ENCODE measurements around the gene PLEKHS1.
"Not testable (repeated sequence)": the region's sequence is repeated elsewhere in the genome, so short reads cannot be mapped to it uniquely, and the experiment has no call there.

PLEKHS1 gene

GRCh38 chr10:113762083-113762482 lies 10.6 kb downstream of the PLEKHS1 start:
- CTCF ChIA-PET, result no interaction called here
- DNase-seq (ENCODE audit: low spot score), result no peak

GRCh38 chr10:113764582-113764981 lies 13.1 kb downstream of the PLEKHS1 start:
- ChIA-PET POLR2A (ENCODE audit: low non-redundant PET) (no interaction called here), CTCF (interaction anchor here (0.6 kb wide), 1 partner anchor 785 kb away, joined by 3 read pairs; no protein-coding TSS in a partner anchor)
- no peak for DNase-seq (ENCODE audit: low spot score)
- TF ChIP-seq, protein P1, sequence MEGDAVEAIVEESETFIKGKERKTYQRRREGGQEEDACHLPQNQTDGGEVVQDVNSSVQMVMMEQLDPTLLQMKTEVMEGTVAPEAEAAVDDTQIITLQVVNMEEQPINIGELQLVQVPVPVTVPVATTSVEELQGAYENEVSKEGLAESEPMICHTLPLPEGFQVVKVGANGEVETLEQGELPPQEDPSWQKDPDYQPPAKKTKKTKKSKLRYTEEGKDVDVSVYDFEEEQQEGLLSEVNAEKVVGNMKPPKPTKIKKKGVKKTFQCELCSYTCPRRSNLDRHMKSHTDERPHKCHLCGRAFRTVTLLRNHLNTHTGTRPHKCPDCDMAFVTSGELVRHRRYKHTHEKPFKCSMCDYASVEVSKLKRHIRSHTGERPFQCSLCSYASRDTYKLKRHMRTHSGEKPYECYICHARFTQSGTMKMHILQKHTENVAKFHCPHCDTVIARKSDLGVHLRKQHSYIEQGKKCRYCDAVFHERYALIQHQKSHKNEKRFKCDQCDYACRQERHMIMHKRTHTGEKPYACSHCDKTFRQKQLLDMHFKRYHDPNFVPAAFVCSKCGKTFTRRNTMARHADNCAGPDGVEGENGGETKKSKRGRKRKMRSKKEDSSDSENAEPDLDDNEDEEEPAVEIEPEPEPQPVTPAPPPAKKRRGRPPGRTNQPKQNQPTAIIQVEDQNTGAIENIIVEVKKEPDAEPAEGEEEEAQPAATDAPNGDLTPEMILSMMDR (conservative IDR thresholded peaks at IDR 0.05; ENCODE audit: low read depth), result no peak
- H3K27ac ChIP-seq, result no peak overlapping the region

More at GRCh38 chr10:113762083-113762482, 10.6 kb downstream of the PLEKHS1 start:
- POLR2A ChIA-PET (ENCODE audit: low non-redundant PET), result no interaction called here
- TF ChIP-seq, protein P1 (conservative IDR thresholded peaks at IDR 0.05; ENCODE audit: low read depth), result no peak
- H3K27ac ChIP-seq, result no peak overlapping the region

DNA sequence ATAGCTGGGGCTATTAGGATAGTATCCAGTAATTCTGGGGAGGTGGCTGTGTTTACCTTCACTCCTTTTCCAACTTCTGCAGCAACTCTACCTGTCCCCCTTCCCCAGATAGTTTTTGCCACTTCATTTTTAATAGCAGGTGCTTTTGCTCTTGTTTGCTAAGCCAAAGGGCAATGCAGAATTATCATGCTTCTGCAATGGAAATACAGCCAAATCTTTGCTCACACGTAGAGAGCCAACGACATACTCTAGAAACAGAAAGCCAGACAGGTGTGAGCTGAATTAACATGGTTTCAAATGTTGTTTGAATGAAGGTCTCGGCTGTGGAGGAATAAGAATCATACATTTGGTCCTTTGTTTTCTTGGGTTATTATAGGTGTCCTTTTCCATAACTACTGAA lies 14.4 kb downstream of the PLEKHS1 start:
- no peak overlapping the region for H3K27ac ChIP-seq
- no peak for DNase-seq (ENCODE audit: low spot score)
- TF ChIP-seq, protein P1 (conservative IDR thresholded peaks at IDR 0.05; ENCODE audit: low read depth), result no peak
- ChIA-PET POLR2A (ENCODE audit: low non-redundant PET) (no interaction called here), CTCF (interaction anchor here (0.7 kb wide), 1 partner anchor 104 kb away, joined by 4 read pairs; no protein-coding TSS in a partner anchor)

GRCh38 chr10:113767222-113767621 lies 15.7 kb downstream of the PLEKHS1 start:
- CTCF ChIA-PET, result no interaction called here
- POLR2A ChIA-PET (ENCODE audit: low non-redundant PET), result no interaction called here
- TF ChIP-seq, protein P1 (conservative IDR thresholded peaks at IDR 0.05; ENCODE audit: low read depth), result no peak
- H3K27ac ChIP-seq, result no peak overlapping the region
- no peak for DNase-seq (ENCODE audit: low spot score)

DNA sequence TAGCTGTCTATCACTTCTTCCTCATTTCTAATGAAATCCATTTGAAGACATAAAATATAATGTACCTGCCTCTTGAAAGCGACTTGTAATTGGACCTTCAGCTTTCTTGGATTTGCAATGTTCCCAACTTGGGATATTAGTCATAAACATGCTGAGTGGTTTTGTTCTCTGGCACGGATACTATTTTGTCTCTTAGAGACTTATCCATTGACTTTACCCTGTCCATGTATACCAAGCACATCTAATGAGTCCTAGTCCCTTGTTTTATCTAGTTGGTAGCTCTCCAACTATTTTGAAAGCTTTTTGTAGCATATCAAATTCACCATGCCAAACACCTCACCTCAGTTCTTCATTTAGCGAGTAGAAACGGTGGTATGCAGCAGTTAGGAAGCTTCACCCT lies 18.9 kb downstream of the PLEKHS1 start:
- ChIA-PET POLR2A (ENCODE audit: low non-redundant PET) (no interaction called here), CTCF (interaction anchor here (0.8 to 1.1 kb wide), 3 partner anchors 35 to 296 kb away, joined by 3 read pairs; no protein-coding TSS in a partner anchor)
- no peak overlapping the region for H3K27ac ChIP-seq
- DNase-seq (ENCODE audit: low spot score), result no peak
- TF ChIP-seq, protein P1 (conservative IDR thresholded peaks at IDR 0.05; ENCODE audit: low read depth), result no peak

GRCh38 chr10:113771131-113771530 lies 19.6 kb downstream of the PLEKHS1 start:
- POLR2A ChIA-PET (ENCODE audit: low non-redundant PET); H3K27ac ChIP-seq; DNase-seq (ENCODE audit: low spot score): not testable (repeated sequence)
- CTCF ChIA-PET, result interaction anchor here (1.1 kb wide), 1 partner anchor 295 kb away, joined by 3 read pairs; no protein-coding TSS in a partner anchor

DNA sequence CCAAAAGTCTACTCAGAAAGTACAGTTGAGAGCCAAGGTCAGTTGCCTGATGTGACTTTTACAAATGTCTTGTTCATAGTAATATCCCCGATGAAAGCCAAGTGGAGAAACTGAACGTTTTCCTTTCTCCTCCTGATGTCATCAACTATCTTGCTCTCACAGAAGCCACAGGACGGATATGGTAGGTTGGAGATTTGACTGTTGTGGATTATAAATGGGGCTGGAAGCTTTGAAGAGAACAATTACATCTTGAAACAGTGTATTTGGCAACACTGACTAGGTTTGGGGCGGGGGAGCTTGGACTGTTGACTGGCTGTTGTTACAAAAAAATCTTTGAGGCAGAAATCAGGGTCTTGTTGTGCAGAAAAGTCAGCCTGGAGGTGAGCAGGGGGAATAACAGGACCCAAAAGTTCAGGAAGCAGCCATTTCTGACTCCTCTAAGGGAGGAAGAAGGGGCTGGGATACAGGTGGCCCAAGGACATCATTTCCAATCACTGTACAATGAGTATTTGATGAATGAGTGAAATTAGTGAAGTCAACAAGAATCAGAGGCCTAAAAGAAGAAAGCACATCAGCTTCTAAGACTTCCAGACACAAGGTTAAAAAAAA lies 24.3 kb downstream of the PLEKHS1 start:
- CTCF ChIA-PET, result interaction anchor here (0.6 kb wide), 1 partner anchor 71 kb away, joined by 7 read pairs; no protein-coding TSS in a partner anchor
- TF ChIP-seq, protein P1 (conservative IDR thresholded peaks at IDR 0.05; ENCODE audit: low read depth), result no peak
- H3K27ac ChIP-seq, result no peak overlapping the region
- POLR2A ChIA-PET (ENCODE audit: low non-redundant PET), result no interaction called here
- no peak for DNase-seq (ENCODE audit: low spot score)

Data from RWPE1 (cell line).